GM23338 (cell line): Measurements from ENCODE around the gene AJM1.

ENCODE experiments used
- POLR2AphosphoS5 ChIP-seq: IDR thresholded peaks from 2 replicates; pipeline ENCODE4 v1.6.1; 2016; ENCODE audit warnings: antibody characterized with exemption, low read depth
- ZNF331 ChIP-seq: fragments of 250-450 bp; sonication (Bioruptor Pico); IDR thresholded peaks from 2 replicates; pipeline ENCODE4 v1.5.0; 2020; ENCODE audit warnings: low read depth, mild to moderate bottlenecking, moderate library complexity

- TF ChIP-seq ZNF331 (no peak), POLR2AphosphoS5 (no peak)
Measured at GRCh38 chr9:136803551-136804508, 38.4 kb upstream of the AJM1 start.
